SK-N-MC (cell line): Measurements from ENCODE around the gene HABP4.

Experiments
- EZH2 ChIP-seq: fragments of 200-600 bp; sonication (generic); IDR thresholded peaks from one replicate; pipeline ENCODE4 v1.6.1; 2017; ENCODE audit warnings: antibody characterized with exemption
- FOXP2 ChIP-seq: optimal IDR thresholded peaks from 2 replicates; pipeline ENCODE3; 2011; ENCODE audit warnings: mild to moderate bottlenecking, moderate library complexity; ENCODE audit not compliant: insufficient read depth; ENCODE audit errors: extremely low read length, control extremely low read depth

- TF ChIP-seq FOXP2 (no peak), EZH2 (no peak)
Measured at GRCh38 chr9:96413302-96414221, 36.4 kb upstream of the HABP4 start.
